Subcutaneous adipose tissue (tissue), 4 donors: ENCODE measurements around the gene FKBP8. TPM values are rescaled to one million over a fixed set of nuclear protein-coding genes. Genes with fewer than 3 reads are reported as not detected.

Source experiments
- total RNA-seq, 4 donors: library from RNA; depleted of rRNA; stranded (reverse); fragments of >200 nt; gene quantifications; one replicate each; pipeline ENCODE4 v1.1.0, GENCODE V29; 2016
- TF ChIP-seq, protein P1 (sequence below): fragments of 450-650 bp; IDR thresholded peaks from one replicate; pipeline ENCODE4 v1.5.1; 2016; ENCODE audit warnings: low read depth, mild to moderate bottlenecking, control low read depth, antibody characterized with exemption, moderate library complexity

FKBP8 gene
- total RNA-seq, 4 donors from 2014 or later, result 105 to 369 (median 280) TPM

DNA sequence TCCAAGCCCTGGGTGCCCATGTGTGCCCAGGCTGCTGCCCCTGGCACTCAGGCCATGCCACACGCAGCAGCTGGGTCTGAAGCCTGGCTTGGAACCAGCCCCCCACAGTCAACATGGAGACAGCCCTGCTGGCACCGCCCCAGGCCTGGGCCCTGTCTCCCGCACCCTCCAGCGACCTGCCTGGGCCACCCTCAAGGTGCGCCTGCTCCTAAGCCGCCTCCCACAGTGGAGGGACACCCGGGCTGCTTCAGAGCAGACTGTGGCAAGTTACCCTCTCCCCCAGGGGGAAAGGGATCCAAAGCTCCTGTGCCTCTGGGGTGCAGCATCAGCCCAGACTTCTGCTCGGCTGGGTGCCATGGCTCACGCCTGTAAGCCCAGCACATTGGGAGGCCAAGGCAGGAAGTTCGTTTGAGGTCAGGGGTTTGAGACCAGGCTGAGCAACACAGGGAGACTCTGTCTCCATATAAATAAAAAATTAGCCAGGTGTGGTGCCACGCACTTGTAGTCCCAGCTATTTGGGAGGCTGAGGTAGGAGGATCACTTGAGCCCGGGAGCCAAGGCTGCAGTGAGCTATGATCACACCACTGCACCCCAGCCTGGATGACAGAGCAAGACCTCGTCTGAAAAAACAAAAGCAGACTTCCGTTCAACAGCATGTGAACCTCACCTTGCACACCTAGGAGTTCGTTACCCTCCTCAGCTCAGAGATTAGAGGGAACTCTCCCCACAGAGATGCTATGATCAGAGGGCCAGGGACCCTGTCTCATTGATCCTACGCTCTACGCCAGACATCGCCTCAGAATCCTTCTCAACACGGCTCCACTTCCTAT lies 37.1 kb downstream of the FKBP8 start:
- TF ChIP-seq, protein P1, sequence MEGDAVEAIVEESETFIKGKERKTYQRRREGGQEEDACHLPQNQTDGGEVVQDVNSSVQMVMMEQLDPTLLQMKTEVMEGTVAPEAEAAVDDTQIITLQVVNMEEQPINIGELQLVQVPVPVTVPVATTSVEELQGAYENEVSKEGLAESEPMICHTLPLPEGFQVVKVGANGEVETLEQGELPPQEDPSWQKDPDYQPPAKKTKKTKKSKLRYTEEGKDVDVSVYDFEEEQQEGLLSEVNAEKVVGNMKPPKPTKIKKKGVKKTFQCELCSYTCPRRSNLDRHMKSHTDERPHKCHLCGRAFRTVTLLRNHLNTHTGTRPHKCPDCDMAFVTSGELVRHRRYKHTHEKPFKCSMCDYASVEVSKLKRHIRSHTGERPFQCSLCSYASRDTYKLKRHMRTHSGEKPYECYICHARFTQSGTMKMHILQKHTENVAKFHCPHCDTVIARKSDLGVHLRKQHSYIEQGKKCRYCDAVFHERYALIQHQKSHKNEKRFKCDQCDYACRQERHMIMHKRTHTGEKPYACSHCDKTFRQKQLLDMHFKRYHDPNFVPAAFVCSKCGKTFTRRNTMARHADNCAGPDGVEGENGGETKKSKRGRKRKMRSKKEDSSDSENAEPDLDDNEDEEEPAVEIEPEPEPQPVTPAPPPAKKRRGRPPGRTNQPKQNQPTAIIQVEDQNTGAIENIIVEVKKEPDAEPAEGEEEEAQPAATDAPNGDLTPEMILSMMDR, result no peak

DNA sequence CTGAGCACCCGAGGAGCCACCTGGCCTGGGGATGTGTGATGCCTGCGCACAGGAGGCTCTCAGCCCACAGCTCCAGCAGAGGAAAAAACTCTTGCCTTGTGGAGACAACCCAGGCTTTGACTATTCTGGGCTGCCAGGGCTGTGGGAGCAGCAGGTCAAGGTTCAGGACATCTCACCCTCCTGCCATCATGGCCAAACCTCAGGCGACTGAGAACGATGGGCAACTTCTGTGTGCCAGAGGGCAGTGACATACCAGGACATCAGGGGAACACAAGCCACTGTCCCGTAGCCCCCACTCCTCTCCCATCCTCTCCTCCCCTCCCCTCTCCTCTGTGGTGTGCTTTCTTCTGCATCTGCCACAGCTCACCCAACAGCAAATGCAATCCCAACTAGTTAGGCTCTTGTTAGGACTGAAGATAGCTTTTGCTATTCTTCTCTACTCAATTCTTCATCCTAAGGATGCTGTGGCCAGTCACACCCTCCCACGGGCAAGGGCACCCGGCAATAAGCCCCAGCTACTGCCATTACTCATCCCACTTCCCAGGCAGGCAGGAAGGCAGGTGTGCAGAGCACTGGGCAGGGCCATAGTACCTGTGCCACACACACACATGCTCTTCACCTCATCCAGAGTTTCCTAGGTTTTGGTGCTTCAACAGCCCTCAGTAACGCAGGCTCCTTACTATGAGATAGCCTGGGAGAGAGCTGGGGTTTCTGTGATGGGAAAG lies 38.3 kb downstream of the FKBP8 start:
- TF ChIP-seq, protein P1, result no peak

DNA sequence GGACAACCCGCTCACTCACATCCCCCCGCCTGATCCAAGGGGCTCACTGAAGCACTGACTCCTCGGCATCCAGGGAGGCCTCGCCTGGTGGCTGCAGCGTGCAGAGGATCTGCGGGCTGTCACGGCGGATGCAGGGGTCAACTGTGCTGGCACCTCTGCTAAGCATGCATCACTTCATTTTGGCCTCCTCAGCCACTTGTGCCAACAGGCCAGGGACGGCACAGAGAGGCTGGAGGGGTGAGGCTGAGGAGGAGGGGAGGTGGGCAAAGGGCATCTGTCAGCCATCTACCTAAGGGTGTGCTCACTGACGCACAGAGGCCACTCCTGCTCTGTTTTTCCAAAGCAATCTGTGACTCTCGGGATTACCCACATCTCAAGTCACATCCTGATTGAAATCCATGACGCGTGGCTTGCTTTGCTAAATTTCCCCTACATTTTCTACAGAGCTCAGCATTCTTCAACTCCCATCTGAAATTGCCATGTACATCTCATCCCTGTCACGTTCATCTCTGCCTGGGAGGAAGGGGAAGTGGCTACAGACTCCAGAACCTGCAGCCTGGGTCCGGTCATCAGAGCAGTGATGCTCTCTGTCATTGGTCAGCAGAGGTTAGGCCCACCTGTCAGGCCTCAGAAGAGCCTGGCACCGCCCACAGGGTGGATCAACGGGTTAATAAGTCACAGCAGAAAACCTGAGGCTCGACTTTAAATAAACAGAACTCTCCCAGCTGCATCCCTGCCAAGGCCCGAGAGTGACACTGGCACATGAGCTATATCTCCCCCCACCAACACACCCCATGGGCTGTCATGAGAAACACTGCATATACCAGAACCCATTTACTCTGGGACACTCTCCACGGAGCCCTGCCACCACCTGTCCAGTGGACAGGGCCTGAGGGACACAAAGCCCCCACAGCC lies 39.1 kb downstream of the FKBP8 start:
- TF ChIP-seq, protein P1, result no peak

DNA sequence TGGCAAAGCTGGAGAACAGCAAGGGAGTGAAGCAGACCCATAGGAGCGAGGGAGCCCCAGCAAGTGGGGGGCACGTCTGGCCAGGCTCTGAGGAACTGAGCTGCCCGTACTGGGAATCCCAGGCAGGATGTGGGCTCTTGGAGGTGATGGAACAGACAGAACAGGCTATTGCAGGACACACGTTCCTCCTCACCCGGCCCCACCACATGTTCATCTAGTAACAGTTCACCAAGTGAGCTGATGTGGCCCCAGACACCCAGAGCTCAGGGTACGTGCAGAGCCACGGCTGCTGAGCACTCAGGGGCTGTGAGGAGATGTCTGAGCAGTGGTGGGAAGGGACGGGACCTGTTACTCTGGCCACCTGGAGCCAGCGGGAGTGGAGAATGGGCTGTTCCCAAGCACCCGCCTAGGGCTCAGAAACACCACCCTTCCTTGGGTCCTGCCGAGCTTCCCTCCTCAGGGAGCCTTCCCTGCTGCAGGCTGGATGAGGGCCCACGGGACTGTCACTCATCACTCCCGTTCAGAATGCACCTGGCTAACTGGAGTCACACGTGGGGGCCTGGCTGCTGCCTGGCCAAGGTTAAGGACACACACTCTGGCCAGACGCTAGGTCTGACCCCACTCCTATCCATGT lies 39.9 kb downstream of the FKBP8 start:
- TF ChIP-seq, protein P1, result no peak

DNA sequence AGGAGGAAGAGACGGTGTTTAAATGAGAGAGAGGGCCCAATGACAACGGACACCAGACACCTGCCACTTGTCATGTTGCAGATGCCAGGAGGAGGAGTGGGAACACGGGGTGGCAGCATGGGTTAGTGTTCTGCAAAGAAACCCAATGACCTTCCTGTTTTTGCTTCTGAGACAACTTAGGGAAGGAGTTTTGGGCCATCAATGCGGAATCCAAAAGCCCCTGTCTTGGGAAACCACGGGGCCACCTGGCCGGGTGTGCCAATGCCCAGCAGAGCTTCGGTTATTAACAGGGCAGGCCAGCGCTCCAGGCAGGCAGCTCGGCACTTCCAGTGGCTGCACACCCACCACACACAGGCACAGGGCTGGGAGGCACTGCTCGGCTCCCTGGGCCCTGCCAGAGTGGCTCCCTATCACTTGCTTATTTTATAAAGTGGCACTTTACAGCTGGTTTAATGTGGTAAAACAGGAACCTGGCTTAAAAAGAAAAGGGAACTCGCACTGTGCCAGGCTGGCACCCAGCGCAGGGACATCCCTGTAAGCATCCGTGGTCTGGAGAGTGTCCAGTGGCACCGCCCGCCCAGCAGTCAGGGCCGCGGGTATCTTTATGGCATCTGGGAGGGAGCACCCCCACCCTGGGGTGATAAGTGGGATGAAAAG lies 40.6 kb downstream of the FKBP8 start:
- TF ChIP-seq, protein P1, result no peak

DNA sequence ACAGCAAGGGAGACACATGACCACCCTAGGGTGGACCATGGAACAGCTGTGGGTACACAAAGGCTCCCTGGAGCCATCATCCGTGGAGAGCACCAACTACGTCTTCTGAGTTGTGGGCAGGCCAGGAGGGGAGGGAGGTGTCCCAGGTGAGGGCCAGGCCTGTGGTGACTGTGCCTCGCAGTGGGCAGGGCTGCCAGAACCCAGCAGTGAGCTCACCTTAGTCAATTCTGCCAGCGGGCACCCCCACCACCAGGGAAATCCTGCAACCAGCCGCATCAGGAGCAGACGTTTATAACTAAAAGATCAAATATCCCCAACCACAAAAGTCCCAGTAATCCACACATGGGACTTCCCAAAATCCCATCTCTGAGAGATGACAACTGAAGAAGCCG lies 41.1 kb downstream of the FKBP8 start:
- TF ChIP-seq, protein P1, result no peak
